Endothelial cell of hepatic sinusoid (primary cell): Measurements from ENCODE around the gene STK32B.

Source experiments
- in situ Hi-C: cut with HindIII; loops from 2 replicates; pipeline ENCODE4 v1.10.0; 2017; ENCODE audit warnings: low sequenced_read_pairs

The STK32B gene

GRCh38 chr4:5029447-5029846 is 21.8 kb upstream of the STK32B start:
- in situ Hi-C loops = no loop called here

GRCh38 chr4:5030221-5030620 is 21.1 kb upstream of the STK32B start:
- in situ Hi-C loops = no loop called here

GRCh38 chr4:5030927-5031326 is 20.4 kb upstream of the STK32B start:
- in situ Hi-C loops = no loop called here

- in situ Hi-C loops = no loop called here
Measured at GRCh38 chr4:5032813-5033212, 18.5 kb upstream of the STK32B start.

GRCh38 chr4:5033281-5033841 is 17.9 kb upstream of the STK32B start:
- in situ Hi-C loops = no loop called here

GRCh38 chr4:5034206-5034605 is 17.1 kb upstream of the STK32B start:
- in situ Hi-C loops = no loop called here

- in situ Hi-C loops = no loop called here
Measured at GRCh38 chr4:5036239-5036638, 15.0 kb upstream of the STK32B start.

GRCh38 chr4:5037553-5038551 is 13.4 kb upstream of the STK32B start:
- in situ Hi-C loops = no loop called here

- in situ Hi-C loops = no loop called here
Measured at GRCh38 chr4:5039800-5040199, 11.5 kb upstream of the STK32B start.

- in situ Hi-C loops = no loop called here
Measured at GRCh38 chr4:5040856-5041620, 10.2 kb upstream of the STK32B start.

GRCh38 chr4:5041699-5042098 is 9.6 kb upstream of the STK32B start:
- in situ Hi-C loops = no loop called here

- in situ Hi-C loops = no loop called here
Measured at GRCh38 chr4:5043579-5043978, 7.7 kb upstream of the STK32B start.

GRCh38 chr4:5044341-5044740 is 6.9 kb upstream of the STK32B start:
- in situ Hi-C loops = no loop called here

GRCh38 chr4:5045097-5045496 is 6.2 kb upstream of the STK32B start:
- in situ Hi-C loops = no loop called here

GRCh38 chr4:5048721-5049120 is 2.6 kb upstream of the STK32B start:
- in situ Hi-C loops = no loop called here

- in situ Hi-C loops = no loop called here
Measured at GRCh38 chr4:5050520-5051277, 581 bp upstream of the STK32B start.

GRCh38 chr4:5052204-5052702 is 973 bp downstream of the STK32B start:
- in situ Hi-C loops = no loop called here

GRCh38 chr4:5052726-5053425 is 1.6 kb downstream of the STK32B start:
- in situ Hi-C loops = no loop called here

GRCh38 chr4:5054532-5054931 is 3.3 kb downstream of the STK32B start:
- in situ Hi-C loops = no loop called here

- in situ Hi-C loops = no loop called here
Measured at GRCh38 chr4:5055411-5055810, 4.1 kb downstream of the STK32B start.
